WTC11 (cell line): ENCODE data around the gene UBL4A. TPM values are rescaled to one million over a fixed set of nuclear protein-coding genes. Genes with fewer than 3 reads are reported as not detected.

Experiments
- ATAC-seq: fragments of 200-7000 bp; cut with Tn5 transposase; 2 replicates; pipeline ENCODE4 v1.10.0; 2021; ENCODE audit warnings: mild to moderate bottlenecking, moderate library complexity
- CTCF ChIA-PET: fragments of 300-600 bp; sonication (Branson Sonifier 250); formaldehyde crosslinking; loops from one replicate; lab custom pipeline; 2021; ENCODE audit warnings: antibody characterized with exemption; lab: Charles Lee
- POLR2A ChIA-PET: fragments of 350-600 bp; sonication (Branson Sonifier 250); formaldehyde crosslinking; loops from one replicate; lab custom pipeline; 2021; ENCODE audit warnings: antibody characterized with exemption; lab: Charles Lee
- DNase-seq: peaks from one replicate; pipeline ENCODE4 v3.0.0; 2021; ENCODE audit warnings: low spot score
- H3K27ac Mint-ChIP-seq: 2 replicates; pipeline ENCODE4 v1.8.0; 2021; ENCODE audit warnings: mixed read lengths
- H3K27me3 Mint-ChIP-seq: 2 replicates; pipeline ENCODE4 v1.8.0; 2021; ENCODE audit warnings: low read depth, mild to moderate bottlenecking, moderate library complexity, mixed read lengths
- H3K36me3 Mint-ChIP-seq: 2 replicates; pipeline ENCODE4 v1.8.0; 2021; ENCODE audit warnings: mixed read lengths
- H3K4me1 Mint-ChIP-seq: 2 replicates; pipeline ENCODE4 v1.8.0; 2022; ENCODE audit warnings: mixed read lengths
- H3K4me3 Mint-ChIP-seq: 2 replicates; pipeline ENCODE4 v1.8.0; 2021; ENCODE audit warnings: mild to moderate bottlenecking, moderate library complexity, mixed read lengths
- H3K9me3 Mint-ChIP-seq: 2 replicates; pipeline ENCODE4 v1.8.0; 2021; ENCODE audit warnings: mixed read lengths
- AR ChIP-seq: fragments of 250-450 bp; sonication (Bioruptor Pico); IDR thresholded peaks from 2 replicates; pipeline ENCODE4 v1.9.0; 2021; ENCODE audit warnings: mild to moderate bottlenecking
- CBFB ChIP-seq: sonication (generic); formaldehyde crosslinking; IDR thresholded peaks from 2 replicates; pipeline ENCODE4 v1.8.1; 2022; ENCODE audit warnings: mild to moderate bottlenecking, low read depth, missing genetic modification reagents
- FOXJ3 ChIP-seq: sonication (generic); formaldehyde crosslinking; IDR thresholded peaks from 2 replicates; pipeline ENCODE4 v1.9.0; 2021; ENCODE audit warnings: missing genetic modification reagents, mild to moderate bottlenecking, borderline replicate concordance
- FOXK1 ChIP-seq: sonication (generic); formaldehyde crosslinking; IDR thresholded peaks from 2 replicates; pipeline ENCODE4 v1.8.0; 2022; ENCODE audit warnings: mild to moderate bottlenecking, moderate library complexity, missing genetic modification reagents
- GRHL2 ChIP-seq: fragments of 250-450 bp; sonication (Bioruptor Pico); IDR thresholded peaks from 2 replicates; pipeline ENCODE4 v1.8.0; 2022; ENCODE audit warnings: mild to moderate bottlenecking, moderate library complexity; ENCODE audit not compliant: insufficient replicate concordance, severe bottlenecking
- HMGXB4 ChIP-seq: sonication (generic); formaldehyde crosslinking; IDR thresholded peaks from 2 replicates; pipeline ENCODE4 v1.8.1; 2023; ENCODE audit warnings: mild to moderate bottlenecking, moderate library complexity, missing genetic modification reagents
- NR1H2 ChIP-seq: sonication (generic); formaldehyde crosslinking; IDR thresholded peaks from 2 replicates; pipeline ENCODE4 v1.9.0; 2021; ENCODE audit warnings: mild to moderate bottlenecking, moderate library complexity, missing genetic modification reagents
- NR3C1 ChIP-seq: sonication (generic); formaldehyde crosslinking; conservative IDR thresholded peaks from 2 replicates; pipeline ENCODE4 v1.8.1; 2023; ENCODE audit warnings: low read depth, mild to moderate bottlenecking, missing genetic modification reagents
- PRRX2 ChIP-seq: fragments of 250-450 bp; sonication (Bioruptor Pico); IDR thresholded peaks from 2 replicates; pipeline ENCODE4 v1.8.0; 2021; ENCODE audit warnings: mild to moderate bottlenecking
- SMAD3 ChIP-seq: sonication (generic); formaldehyde crosslinking; IDR thresholded peaks from 2 replicates; pipeline ENCODE4 v1.8.0; 2022; ENCODE audit warnings: missing genetic modification reagents, mild to moderate bottlenecking, borderline replicate concordance
- SP1 ChIP-seq: sonication (generic); formaldehyde crosslinking; conservative IDR thresholded peaks from 2 replicates; pipeline ENCODE4 v1.8.1; 2022; ENCODE audit warnings: missing genetic modification reagents
- TCF7 ChIP-seq: sonication (generic); formaldehyde crosslinking; IDR thresholded peaks from 2 replicates; pipeline ENCODE4 v1.8.0; 2022; ENCODE audit warnings: mild to moderate bottlenecking, low read depth, missing genetic modification reagents, moderate library complexity
- ZBTB21 ChIP-seq: sonication (generic); formaldehyde crosslinking; IDR thresholded peaks from 2 replicates; pipeline ENCODE4 v1.8.1; 2023; ENCODE audit warnings: mild to moderate bottlenecking, missing genetic modification reagents, borderline replicate concordance
- ZMAT4 ChIP-seq: fragments of 250-450 bp; sonication (Bioruptor Pico); IDR thresholded peaks from 2 replicates; pipeline ENCODE4 v1.9.0; 2021; ENCODE audit warnings: mild to moderate bottlenecking
- ZNF138 ChIP-seq: sonication (generic); formaldehyde crosslinking; conservative IDR thresholded peaks from 2 replicates; pipeline ENCODE4 v1.8.1; 2022; ENCODE audit warnings: mild to moderate bottlenecking, moderate library complexity, missing genetic modification reagents
- ZSCAN18 ChIP-seq: fragments of 250-450 bp; sonication (Bioruptor Pico); IDR thresholded peaks from 2 replicates; pipeline ENCODE4 v2.1.2; 2022; ENCODE audit warnings: mild to moderate bottlenecking, moderate library complexity
- total RNA-seq: library from RNA; stranded (reverse); gene quantifications from 3 replicates; pipeline ENCODE4 v1.2.3, GENCODE V29; 2021

Gene UBL4A
- total RNA-seq, 1 experiment from 2014 or later: 34.0 TPM

- POLR2A ChIA-PET: no interaction called here
- H3K4me3 Mint-ChIP-seq: peak overlapping the region; percentile 34; the same call in 1 of the 2 replicates
- peaks cover 3% of the 10 kb centered on the region; the same call in 1 of the 2 replicates for H3K27me3 Mint-ChIP-seq
- TF ChIP-seq SMAD3 (CRISPR knock-in tag) (no peak), ZMAT4 (CRISPR knock-in tag) (no peak), NR1H2 (CRISPR knock-in tag) (no peak), PRRX2 (CRISPR knock-in tag) (no peak)
- no peaks in the 10 kb centered on the region for H3K9me3 Mint-ChIP-seq
- DNase-seq (no peak), ATAC-seq (no peak)
- peaks cover 15% of the 10 kb centered on the region for H3K36me3 Mint-ChIP-seq
- CTCF ChIA-PET: no interaction called here
- H3K27ac Mint-ChIP-seq: peak overlapping the region; percentile 65; the same call in 1 of the 2 replicates
- peaks cover 14% of the 10 kb centered on the region for H3K4me1 Mint-ChIP-seq
Measured at GRCh38 chrX:154513716-154514115, 27.3 kb upstream of the UBL4A start.

- Mint-ChIP-seq H3K36me3 (peaks cover 15% of the 10 kb centered on the region), H3K27ac (no peak overlapping the region), H3K27me3 (peaks cover under 1% of the 10 kb centered on the region; the same call in 1 of the 2 replicates), H3K9me3 (no peaks in the 10 kb centered on the region), H3K4me1 (peaks cover 11% of the 10 kb centered on the region), H3K4me3 (no peak overlapping the region)
- ChIA-PET CTCF (no interaction called here), POLR2A (no interaction called here)
- DNase-seq: no peak
- TF ChIP-seq SP1: no peak
- no peak for TF ChIP-seq PRRX2 (CRISPR knock-in tag)
- no peak for TF ChIP-seq GRHL2
- no peak for TF ChIP-seq FOXK1
- TF ChIP-seq ZNF138 (CRISPR knock-in tag): no peak
- no peak for TF ChIP-seq FOXJ3 (CRISPR knock-in tag)
- TF ChIP-seq CBFB (CRISPR knock-in tag): no peak
- no peak for TF ChIP-seq HMGXB4 (CRISPR knock-in tag)
- no peak for TF ChIP-seq ZBTB21
- no peak for TF ChIP-seq ZSCAN18 (CRISPR knock-in tag)
- no peak for TF ChIP-seq TCF7
- no peak for TF ChIP-seq ZMAT4 (CRISPR knock-in tag)
- TF ChIP-seq NR3C1 (CRISPR knock-in tag): no peak
- ATAC-seq: no peak
Measured at GRCh38 chrX:154512879-154513553, 26.6 kb upstream of the UBL4A start.

- peaks cover 5% of the 10 kb centered on the region for H3K4me1 Mint-ChIP-seq
- peaks cover 15% of the 10 kb centered on the region for H3K36me3 Mint-ChIP-seq
- POLR2A ChIA-PET: no interaction called here
- no peak overlapping the region for H3K27ac Mint-ChIP-seq
- TF ChIP-seq AR (CRISPR knock-in tag): no peak
- TF ChIP-seq, all 79 proteins: peak for 0
- ATAC-seq (no peak), DNase-seq (no peak)
- Mint-ChIP-seq H3K9me3 (no peaks in the 10 kb centered on the region), H3K27me3 (no peaks in the 10 kb centered on the region; the same call in 1 of the 2 replicates), H3K4me3 (no peak overlapping the region)
- CTCF ChIA-PET: no interaction called here
Measured at GRCh38 chrX:154511761-154512160, 25.3 kb upstream of the UBL4A start.
